ENCODE data around the gene SLC24A3. TPM values are rescaled to one million over a fixed set of nuclear protein-coding genes. Genes with fewer than 3 reads are reported as not detected.

The SLC24A3 gene
- total and polyA plus RNA-seq, 7 donors = 0.92 to 20.8 (median 13.5) TPM

- no peaks in the 10 kb centered on the region for H3K9me3 ChIP-seq
- DNase-seq = no peak
- no peaks in the 10 kb centered on the region for H3K27me3 ChIP-seq
- peaks cover 0 to 12% (median 4%) of the 10 kb centered on the region in 4 donors for H3K4me1 ChIP-seq
- TF ChIP-seq EP300 (IDR thresholded peaks at IDR 0.05) (no peak), POLR2AphosphoS5 (IDR thresholded peaks at IDR 0.05) (no peak), CTCF (IDR thresholded peaks at IDR 0.05) (no peak), POLR2A (IDR thresholded peaks at IDR 0.05) (no peak)
- WGBS, 2 donors = 88 to 90% methylated on average over 8 of the region's 8 CpGs
- H3K27ac ChIP-seq = no peak overlapping the region
- H3K36me3 ChIP-seq = no peaks in the 10 kb centered on the region
- no peak overlapping the region for H3K4me3 ChIP-seq
- intact Hi-C loops (cut with DNase I) = no loop called here
These were observed 57.4 kb downstream of the SLC24A3 start for GRCh38 chr20:19269737-19270340.

- no peak for TF ChIP-seq POLR2A (IDR thresholded peaks at IDR 0.05)
- TF ChIP-seq CTCF (IDR thresholded peaks at IDR 0.05) = no peak
- no peak for TF ChIP-seq EP300 (IDR thresholded peaks at IDR 0.05)
- no peak for TF ChIP-seq POLR2AphosphoS5 (IDR thresholded peaks at IDR 0.05)
- no peaks in the 10 kb centered on the region for H3K9me3 ChIP-seq
- WGBS, 2 donors = 93 to 96% methylated on average over 7 of the region's 7 CpGs
- no peak overlapping the region for H3K27ac ChIP-seq
- H3K4me1 ChIP-seq = peaks cover 0 to 22% (median 17%) of the 10 kb centered on the region in 4 donors
- H3K4me3 ChIP-seq = no peak overlapping the region
- intact Hi-C loops (cut with DNase I) = no loop called here
- no peak for DNase-seq
- H3K36me3 ChIP-seq = no peaks in the 10 kb centered on the region
- no peaks in the 10 kb centered on the region for H3K27me3 ChIP-seq
These were observed 59.6 kb downstream of the SLC24A3 start for GRCh38 chr20:19271879-19272651.

GRCh38 chr20:19272976-19273654 is 60.7 kb downstream of the SLC24A3 start:
- Histone ChIP-seq H3K27ac (no peak overlapping the region), H3K27me3 (no peaks in the 10 kb centered on the region), H3K9me3 (no peaks in the 10 kb centered on the region), H3K36me3 (no peaks in the 10 kb centered on the region), H3K4me1 (peaks cover 0 to 22% (median 17%) of the 10 kb centered on the region in 4 donors), H3K4me3 (no peak overlapping the region)
- intact Hi-C loops (cut with DNase I) = no loop called here
- no peak for DNase-seq
- TF ChIP-seq POLR2AphosphoS5 (IDR thresholded peaks at IDR 0.05) (no peak), EP300 (IDR thresholded peaks at IDR 0.05) (no peak), CTCF (IDR thresholded peaks at IDR 0.05) (no peak), POLR2A (IDR thresholded peaks at IDR 0.05) (no peak)
- WGBS, 2 donors = 91 to 94% methylated on average over 6 of the region's 6 CpGs

GRCh38 chr20:19274001-19274400 is 61.6 kb downstream of the SLC24A3 start:
- H3K27me3 ChIP-seq = no peaks in the 10 kb centered on the region
- TF ChIP-seq EP300 (IDR thresholded peaks at IDR 0.05) (no peak), POLR2A (IDR thresholded peaks at IDR 0.05) (no peak), CTCF (IDR thresholded peaks at IDR 0.05) (no peak), POLR2AphosphoS5 (IDR thresholded peaks at IDR 0.05) (no peak)
- no peak overlapping the region for H3K27ac ChIP-seq
- no peaks in the 10 kb centered on the region for H3K36me3 ChIP-seq
- no peak overlapping the region for H3K4me3 ChIP-seq
- intact Hi-C loops (cut with DNase I) = no loop called here
- H3K4me1 ChIP-seq = peaks cover 0 to 22% (median 17%) of the 10 kb centered on the region in 4 donors
- DNase-seq = no peak
- no peaks in the 10 kb centered on the region for H3K9me3 ChIP-seq
- 94 to 97% methylated on average over 5 of the region's 5 CpGs for WGBS, 2 donors

All from sigmoid colon (tissue), 7 donors.